ENCODE results near the gene OPCML.
A peak's percentile ranks its signal among the peaks of the same experiment; 100 is the strongest.

The OPCML gene

DNA sequence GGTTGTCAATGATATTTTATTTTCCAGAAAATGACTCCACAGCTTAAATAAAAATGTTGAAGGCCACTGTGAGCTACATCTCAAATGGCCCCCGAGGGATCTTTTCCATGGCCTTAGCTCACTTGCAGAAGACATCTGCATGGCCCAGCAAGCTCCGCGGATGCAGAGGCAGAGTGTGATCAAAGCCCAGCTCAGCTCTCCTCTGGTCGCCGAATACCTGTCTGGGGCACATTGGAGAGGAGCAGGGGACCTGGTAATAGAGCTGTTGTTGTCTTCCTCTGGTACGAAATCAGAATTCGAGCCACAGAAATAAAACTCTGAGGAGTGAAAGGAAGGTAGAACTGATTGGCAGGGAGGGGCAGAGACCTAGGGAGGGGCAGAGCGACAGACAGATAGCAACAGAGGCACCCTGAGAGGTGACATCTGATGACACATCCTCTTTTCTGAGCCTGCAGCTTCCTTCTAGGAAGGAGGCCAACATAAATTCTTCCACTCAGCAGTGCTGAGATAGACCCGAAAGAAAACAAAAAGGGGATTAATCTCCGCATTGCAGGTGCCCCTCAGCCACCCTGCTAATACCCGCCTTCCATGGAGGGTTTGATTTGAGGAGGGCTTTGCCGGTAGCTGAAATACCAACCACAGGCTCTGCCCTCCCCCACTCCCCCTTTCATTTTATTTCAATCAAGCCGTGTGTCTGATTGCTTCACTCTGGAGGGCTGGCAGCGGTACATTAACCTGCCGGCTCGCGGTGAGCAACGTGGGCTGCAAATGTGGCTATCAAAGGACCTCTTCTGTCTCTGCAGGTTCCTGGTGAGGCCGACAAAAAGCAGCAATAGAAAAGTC is 759.4 kb downstream of the OPCML start:
- no peak for DNase-seq

- no peak for DNase-seq
Observed at GRCh38 chr11:132771746-132772145, 760.6 kb downstream of the OPCML start.

DNA sequence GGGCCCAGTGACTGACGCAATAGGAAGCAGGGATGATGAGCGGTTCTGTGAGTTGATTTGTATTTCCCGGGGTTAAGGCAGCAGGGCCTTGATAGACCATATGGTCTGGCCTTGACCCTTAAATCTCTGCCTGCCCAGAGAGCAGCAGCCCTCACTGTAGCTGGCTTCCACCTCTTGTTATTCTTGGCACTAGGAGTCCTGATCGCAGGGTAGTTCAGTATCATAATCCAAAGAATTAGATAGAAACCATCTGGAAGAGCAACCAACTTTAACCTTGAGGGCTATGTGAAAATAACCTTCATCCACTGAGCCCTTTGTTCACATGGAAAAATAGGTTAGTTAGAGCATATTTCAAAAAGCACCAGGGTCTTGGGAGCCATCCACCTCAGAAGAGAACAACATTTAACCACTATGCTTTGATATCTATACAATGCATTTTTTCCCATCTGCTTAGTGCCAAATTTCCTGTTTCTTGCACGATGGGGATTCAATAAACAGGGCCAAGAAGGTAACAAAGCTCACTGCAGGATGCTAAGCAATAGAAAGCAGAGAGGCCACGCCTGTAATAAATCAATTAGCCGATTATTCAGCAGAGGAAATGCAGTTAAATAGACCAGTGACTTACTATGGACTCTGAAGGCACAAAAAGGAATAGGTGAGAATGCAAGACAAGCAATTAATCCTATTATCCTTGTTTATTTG is 761.3 kb downstream of the OPCML start:
- no peak for DNase-seq

- DNase-seq = no peak
Observed at GRCh38 chr11:132763503-132763902, 768.8 kb downstream of the OPCML start.

DNA sequence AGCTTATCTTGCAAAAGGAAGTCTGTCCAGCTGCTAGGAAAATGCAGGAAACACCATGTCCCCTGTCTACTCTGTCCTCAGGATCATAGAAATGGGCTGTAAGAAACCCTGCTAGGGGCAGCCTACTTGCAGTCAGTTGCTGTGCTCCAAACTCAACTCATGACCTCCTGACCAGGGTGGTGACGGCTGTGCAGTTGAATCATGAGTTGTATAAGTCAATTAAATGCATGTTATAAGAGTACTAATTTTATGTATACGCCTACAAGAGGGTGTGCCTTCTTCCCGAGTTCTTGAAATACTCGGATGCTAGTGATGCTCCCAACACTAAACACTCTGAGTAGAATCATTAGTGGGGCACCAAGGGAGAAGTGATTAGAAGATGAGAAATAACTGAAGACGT is 776.4 kb downstream of the OPCML start:
- no peak for DNase-seq

- no peak for DNase-seq
Observed at GRCh38 chr11:132751516-132752250, 780.6 kb downstream of the OPCML start.

- no peak for DNase-seq
Observed at GRCh38 chr11:132746305-132746704, 786.0 kb downstream of the OPCML start.

- no peak for DNase-seq
Observed at GRCh38 chr11:132745306-132745705, 787.0 kb downstream of the OPCML start.

GRCh38 chr11:132744771-132745170 is 787.5 kb downstream of the OPCML start:
- DNase-seq = no peak

GRCh38 chr11:132743601-132744000 is 788.7 kb downstream of the OPCML start:
- no peak for DNase-seq

DNA sequence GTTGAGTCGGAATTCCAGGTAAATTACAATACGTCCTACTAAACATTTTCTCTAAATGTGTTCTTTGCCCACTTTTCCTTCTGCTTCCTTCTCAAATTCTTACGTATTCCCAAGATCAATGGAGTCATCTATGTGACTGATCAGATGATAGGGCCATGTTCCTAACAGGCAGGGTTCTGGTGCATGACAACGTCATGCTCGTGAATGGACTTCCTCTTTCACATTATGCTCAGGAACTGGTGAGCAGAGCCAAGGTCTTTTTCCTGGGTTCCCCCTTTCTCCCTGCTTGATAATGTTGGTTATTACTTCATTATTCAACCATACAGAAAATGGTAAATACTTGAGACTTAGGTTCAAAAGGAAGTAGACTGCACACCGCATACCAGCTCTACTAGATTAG is 789.4 kb downstream of the OPCML start:
- DNase-seq = no peak

DNA sequence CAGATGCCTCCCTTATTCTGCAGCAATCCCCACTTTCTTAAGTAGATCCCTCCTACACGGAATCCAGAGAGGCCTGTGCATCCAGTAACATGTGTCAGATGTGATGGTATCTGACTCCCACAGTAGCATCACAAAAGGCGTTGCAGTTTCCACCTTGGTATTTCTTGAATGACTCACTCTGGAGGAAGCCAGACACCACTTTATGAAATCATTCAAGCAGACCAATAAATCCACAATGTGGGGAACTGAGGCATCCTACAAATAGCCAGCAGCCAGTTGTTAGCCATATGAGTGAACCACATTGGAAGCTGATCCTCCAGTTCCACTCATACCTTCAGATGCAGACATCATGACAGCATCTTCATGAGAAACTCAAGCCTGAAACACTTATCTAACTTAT is 798.1 kb downstream of the OPCML start:
- no peak for DNase-seq

DNA sequence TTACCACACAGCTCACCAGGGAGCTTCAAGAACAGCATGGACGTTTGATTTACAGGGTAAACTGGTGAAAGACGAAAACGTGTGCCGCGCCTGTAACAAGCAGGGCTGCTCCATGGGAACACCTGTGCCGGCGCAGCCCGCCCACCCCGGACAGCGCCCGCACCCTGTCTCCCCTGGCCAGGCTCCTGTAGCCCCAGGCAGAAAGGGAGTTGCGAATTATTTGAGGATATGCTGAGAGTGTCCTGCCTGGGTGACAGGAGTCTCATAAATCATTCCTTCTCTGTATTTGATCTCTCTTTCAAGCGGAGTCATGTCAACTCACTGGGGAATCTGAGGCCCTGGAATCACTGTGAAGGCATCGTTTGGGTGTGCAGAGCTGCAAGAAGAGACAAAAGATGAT is 804.3 kb downstream of the OPCML start:
- DNase-seq = no peak

DNA sequence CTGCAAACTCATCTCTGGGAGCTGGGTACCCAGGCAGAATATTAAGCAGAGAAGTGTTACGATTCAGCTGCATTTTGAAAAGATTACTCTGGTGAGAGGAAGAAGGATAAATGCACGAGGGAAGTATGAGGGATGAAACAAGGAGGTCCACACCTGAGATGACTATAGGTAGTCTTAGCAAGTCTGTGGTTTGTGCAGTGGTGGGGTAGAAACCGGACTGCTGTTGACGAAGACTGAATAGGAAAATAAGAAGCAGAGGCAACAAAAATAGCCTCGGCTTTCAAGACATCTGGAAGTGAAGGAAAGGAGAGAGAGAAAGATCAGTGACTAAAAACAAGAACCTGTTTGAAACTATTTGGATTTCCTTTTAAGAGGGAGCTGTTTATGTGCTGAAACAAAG is 810.8 kb downstream of the OPCML start:
- no peak for DNase-seq

GRCh38 chr11:132719684-132720083 is 812.6 kb downstream of the OPCML start:
- no peak for DNase-seq

GRCh38 chr11:132718711-132719671 is 813.3 kb downstream of the OPCML start:
- DNase-seq = peak; percentile 11 to 24

DNA sequence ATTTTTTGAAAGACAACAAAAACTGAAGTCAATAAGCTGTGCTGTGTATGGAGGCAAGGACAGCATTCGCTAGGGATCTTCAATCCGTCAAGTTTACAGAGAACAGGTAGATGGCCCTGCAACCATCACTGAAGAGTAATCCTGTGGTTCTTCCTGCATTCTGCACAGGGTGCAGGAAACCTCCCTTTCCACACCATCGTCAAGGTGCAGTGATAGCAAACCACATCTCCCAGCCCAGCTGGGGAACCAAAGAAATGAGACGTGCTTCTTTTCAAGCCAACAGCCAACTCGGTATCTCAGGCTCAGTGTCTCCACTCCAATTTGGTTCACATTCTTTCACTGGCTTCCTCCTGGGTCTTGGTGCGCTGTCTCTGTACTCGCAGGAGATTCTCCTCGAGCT is 814.5 kb downstream of the OPCML start:
- DNase-seq = no peak

DNA sequence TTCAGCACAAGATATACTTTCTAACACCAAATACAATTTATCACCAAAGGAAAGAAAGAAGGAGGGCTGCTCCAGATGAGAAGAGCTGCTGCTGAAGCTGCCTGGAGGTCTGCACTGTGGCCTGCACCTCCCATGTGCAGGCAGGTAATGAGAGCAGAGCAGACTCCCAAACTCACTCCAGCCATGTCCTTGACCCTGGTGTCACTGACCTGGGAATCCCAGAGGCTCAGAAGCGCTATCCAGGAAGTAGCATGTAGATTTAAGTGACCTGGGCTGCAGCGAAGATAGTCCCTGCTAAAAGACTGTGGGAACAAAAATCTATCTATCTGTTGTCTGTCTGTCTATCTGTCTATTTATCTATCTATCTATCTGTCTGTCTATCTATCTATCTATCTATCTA is 816.3 kb downstream of the OPCML start:
- DNase-seq = no peak

DNA sequence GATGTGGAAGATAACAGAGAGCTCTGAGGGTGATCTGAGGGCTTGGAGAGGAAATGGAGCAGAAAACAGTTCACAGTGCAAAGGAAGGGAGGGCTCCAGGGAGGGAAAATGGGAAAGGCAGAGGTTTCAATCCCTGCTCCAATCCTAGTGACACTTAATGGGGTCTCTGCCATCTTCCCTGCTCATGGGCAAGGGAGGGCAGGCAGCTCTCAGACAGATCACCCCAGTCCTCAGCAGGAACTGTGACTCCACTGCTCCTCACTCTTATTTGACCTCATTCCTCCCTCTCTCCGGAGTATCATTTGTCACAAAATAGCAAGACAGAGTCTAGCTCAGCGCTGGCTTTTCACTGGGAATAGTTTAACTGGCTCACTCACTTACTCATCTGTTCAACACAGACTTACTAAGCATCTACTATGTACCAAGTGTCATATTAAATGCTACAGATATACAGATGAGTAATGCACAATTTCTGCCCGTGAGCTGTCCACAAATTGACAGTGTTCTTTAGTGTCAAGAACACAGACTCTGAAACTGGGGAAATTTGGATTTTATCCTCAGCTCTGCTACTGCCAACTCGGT is 817.4 kb downstream of the OPCML start:
- no peak for DNase-seq

- no peak for DNase-seq
Observed at GRCh38 chr11:132712466-132712865, 819.8 kb downstream of the OPCML start.

DNA sequence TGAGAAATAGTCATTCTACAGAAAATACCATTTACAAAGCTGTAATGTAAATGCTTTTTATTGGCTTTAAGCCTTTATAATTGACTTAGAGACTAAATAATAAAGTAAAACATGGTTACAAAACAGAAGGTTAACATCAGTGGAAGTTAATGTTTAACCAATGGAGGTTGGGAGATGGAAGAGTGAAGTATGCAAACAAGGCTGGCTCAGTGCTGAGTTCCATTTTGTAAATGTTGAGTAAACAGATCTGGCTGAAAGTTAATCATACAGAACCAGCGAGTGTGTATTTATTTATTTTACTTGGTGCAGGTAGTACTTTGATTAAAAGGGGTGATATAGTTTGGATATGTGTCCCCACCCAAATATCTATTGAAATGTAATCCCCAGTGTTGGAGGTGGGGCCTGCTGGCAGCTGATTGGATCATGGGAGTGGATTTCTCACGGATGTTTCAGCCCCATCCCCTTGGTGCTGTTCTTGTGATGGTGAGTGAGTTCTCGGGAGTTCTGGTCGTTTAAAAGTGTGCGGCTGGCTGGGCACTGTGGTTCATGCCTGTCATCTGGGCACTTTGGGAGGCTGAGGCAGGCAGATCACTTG is 827.4 kb downstream of the OPCML start:
- DNase-seq = no peak

- DNase-seq = no peak
Observed at GRCh38 chr11:132692891-132693290, 839.4 kb downstream of the OPCML start.
